Limb (tissue), 2 donors: Measurements from ENCODE around the gene TSPY10.
"Not testable (repeated sequence)": the region's sequence is repeated elsewhere in the genome, so short reads cannot be mapped to it uniquely, and the experiment has no call there.

Source experiments
- DNase-seq, 2 donors: peaks; one replicate each; pipeline ENCODE4 v3.0.0-alpha.2; 2016; ENCODE audit errors: extremely low spot score in 2 of 2

The TSPY10 gene

GRCh38 chrY:9527580-9527979 is at the start of gene TSPY10:
TSPY10 (plus strand) TSS chrY:9527880; CDS start chrY:9527926, 46 bp downstream.
- not testable (repeated sequence) for DNase-seq

DNA sequence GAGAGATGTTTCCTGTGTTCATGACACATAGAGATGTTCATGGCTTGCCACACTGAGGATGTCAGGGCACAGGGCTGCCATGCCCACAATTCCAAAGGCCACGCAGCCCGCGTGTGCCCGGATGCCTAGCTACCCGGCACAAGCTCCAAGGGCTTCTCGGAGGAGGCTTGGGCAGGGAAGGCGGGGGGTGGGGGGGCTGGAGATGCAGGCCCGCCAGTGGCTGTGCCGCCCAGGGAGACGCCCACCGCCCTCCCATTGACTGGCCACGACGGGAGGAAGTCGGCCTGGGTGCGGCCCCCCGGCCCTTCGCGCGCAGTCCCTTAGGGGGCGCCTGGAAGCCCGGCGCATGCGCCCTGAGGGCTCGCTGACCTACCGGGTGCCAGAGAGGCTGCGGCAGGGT is 40.7 kb upstream of the TSPY10 start, which contains the start of gene TSPY9:
TSPY9 (plus strand) TSS at position 301 of the 400 bp plus-strand sequence; CDS start at position 347, 46 bp downstream.
- not testable (repeated sequence) for DNase-seq

DNA sequence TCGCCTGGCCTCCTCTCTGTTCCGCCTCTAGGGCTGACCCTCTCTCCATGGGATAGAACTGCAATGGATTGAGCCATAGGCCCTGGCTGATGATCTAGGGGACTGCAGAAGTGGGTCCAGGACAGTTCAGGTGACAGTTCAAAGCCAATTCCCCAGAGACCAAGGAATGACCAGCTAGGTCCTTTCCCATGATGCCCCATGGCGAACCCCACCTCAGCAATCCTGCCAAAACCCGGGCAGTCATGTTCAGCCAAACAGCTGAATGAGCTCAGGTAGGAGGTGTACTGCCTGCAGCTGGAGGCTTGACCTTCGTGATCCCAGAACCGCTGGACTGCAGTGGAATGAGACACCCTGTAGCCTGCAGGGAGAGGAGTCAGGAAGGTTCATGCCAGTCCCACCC is 23.3 kb upstream of the TSPY10 start:
- DNase-seq = not testable (repeated sequence)

- DNase-seq = not testable (repeated sequence)
Measured at GRCh38 chrY:9516287-9516686, 11.4 kb upstream of the TSPY10 start.
